WTC11 (cell line): ENCODE results near the gene DEDD2. TPM values are rescaled to one million over a fixed set of nuclear protein-coding genes. Genes with fewer than 3 reads are reported as not detected.
A peak's percentile ranks its signal among the peaks of the same experiment; 100 is the strongest.

Experiments used
- ATAC-seq: fragments of 200-7000 bp; cut with Tn5 transposase; 2 replicates; pipeline ENCODE4 v1.10.0; 2021; ENCODE audit warnings: mild to moderate bottlenecking, moderate library complexity
- CTCF ChIA-PET: fragments of 300-600 bp; sonication (Branson Sonifier 250); formaldehyde crosslinking; loops from one replicate; lab custom pipeline; 2021; ENCODE audit warnings: antibody characterized with exemption; lab: Charles Lee
- POLR2A ChIA-PET: fragments of 350-600 bp; sonication (Branson Sonifier 250); formaldehyde crosslinking; loops from one replicate; lab custom pipeline; 2021; ENCODE audit warnings: antibody characterized with exemption; lab: Charles Lee
- DNase-seq: peaks from one replicate; pipeline ENCODE4 v3.0.0; 2021; ENCODE audit warnings: low spot score
- H3K27ac Mint-ChIP-seq: 2 replicates; pipeline ENCODE4 v1.8.0; 2021; ENCODE audit warnings: mixed read lengths
- H3K27me3 Mint-ChIP-seq: 2 replicates; pipeline ENCODE4 v1.8.0; 2021; ENCODE audit warnings: low read depth, mild to moderate bottlenecking, moderate library complexity, mixed read lengths
- H3K36me3 Mint-ChIP-seq: 2 replicates; pipeline ENCODE4 v1.8.0; 2021; ENCODE audit warnings: mixed read lengths
- H3K4me1 Mint-ChIP-seq: 2 replicates; pipeline ENCODE4 v1.8.0; 2022; ENCODE audit warnings: mixed read lengths
- H3K4me3 Mint-ChIP-seq: 2 replicates; pipeline ENCODE4 v1.8.0; 2021; ENCODE audit warnings: mild to moderate bottlenecking, moderate library complexity, mixed read lengths
- H3K9me3 Mint-ChIP-seq: 2 replicates; pipeline ENCODE4 v1.8.0; 2021; ENCODE audit warnings: mixed read lengths
- CREM ChIP-seq: sonication (generic); formaldehyde crosslinking; IDR thresholded peaks from 2 replicates; pipeline ENCODE4 v1.8.1; 2022; ENCODE audit warnings: mild to moderate bottlenecking, missing genetic modification reagents, moderate library complexity
- E2F1 ChIP-seq: sonication (generic); formaldehyde crosslinking; IDR thresholded peaks from 2 replicates; pipeline ENCODE4 v1.8.0; 2022; ENCODE audit warnings: mild to moderate bottlenecking, missing genetic modification reagents
- E2F5 ChIP-seq: sonication (generic); formaldehyde crosslinking; IDR thresholded peaks from 2 replicates; pipeline ENCODE4 v1.8.1; 2022; ENCODE audit warnings: mild to moderate bottlenecking, moderate library complexity, missing genetic modification reagents
- ESRRA ChIP-seq: sonication (generic); formaldehyde crosslinking; IDR thresholded peaks from 2 replicates; pipeline ENCODE4 v1.8.1; 2022; ENCODE audit warnings: mild to moderate bottlenecking, missing genetic modification reagents, borderline replicate concordance
- FOXK1 ChIP-seq: sonication (generic); formaldehyde crosslinking; IDR thresholded peaks from 2 replicates; pipeline ENCODE4 v1.8.0; 2022; ENCODE audit warnings: mild to moderate bottlenecking, moderate library complexity, missing genetic modification reagents
- GABPB1 ChIP-seq: sonication (generic); formaldehyde crosslinking; IDR thresholded peaks from 2 replicates; pipeline ENCODE4 v1.8.1; 2023; ENCODE audit warnings: mild to moderate bottlenecking, missing genetic modification reagents
- HMGA2 ChIP-seq: fragments of 250-450 bp; sonication (Bioruptor Pico); IDR thresholded peaks from 2 replicates; pipeline ENCODE4 v1.4.0; 2021; ENCODE audit warnings: mild to moderate bottlenecking, moderate library complexity
- JUN ChIP-seq: sonication (generic); formaldehyde crosslinking; IDR thresholded peaks from 2 replicates; pipeline ENCODE4 v1.8.0; 2023; ENCODE audit warnings: mild to moderate bottlenecking, missing genetic modification reagents
- NFATC4 ChIP-seq: fragments of 250-450 bp; sonication (Bioruptor Pico); IDR thresholded peaks from 2 replicates; pipeline ENCODE4 v1.9.0; 2021; ENCODE audit warnings: mild to moderate bottlenecking
- NFYB ChIP-seq: sonication (generic); formaldehyde crosslinking; conservative IDR thresholded peaks from 2 replicates; pipeline ENCODE4 v1.8.0; 2022; ENCODE audit warnings: low read depth, missing genetic modification reagents
- NR2C2 ChIP-seq: sonication (generic); formaldehyde crosslinking; IDR thresholded peaks from 2 replicates; pipeline ENCODE4 v1.8.0; 2022; ENCODE audit warnings: mild to moderate bottlenecking, missing genetic modification reagents
- SP1 ChIP-seq: sonication (generic); formaldehyde crosslinking; conservative IDR thresholded peaks from 2 replicates; pipeline ENCODE4 v1.8.1; 2022; ENCODE audit warnings: missing genetic modification reagents
- TP53 ChIP-seq: sonication (generic); formaldehyde crosslinking; IDR thresholded peaks from 2 replicates; pipeline ENCODE4 v1.8.1; 2023; ENCODE audit warnings: mild to moderate bottlenecking, missing genetic modification reagents
- USF1 ChIP-seq: sonication (generic); formaldehyde crosslinking; IDR thresholded peaks from 2 replicates; pipeline ENCODE4 v1.8.0; 2022; ENCODE audit warnings: mild to moderate bottlenecking, missing genetic modification reagents
- ZNF121 ChIP-seq: sonication (generic); formaldehyde crosslinking; IDR thresholded peaks from 2 replicates; pipeline ENCODE4 v1.8.0; 2023; ENCODE audit warnings: missing genetic modification reagents
- ZNF396 ChIP-seq: fragments of 250-450 bp; sonication (Bioruptor Pico); IDR thresholded peaks from 2 replicates; pipeline ENCODE4 v1.8.0; 2021; ENCODE audit warnings: mild to moderate bottlenecking, moderate library complexity, borderline replicate concordance
- ZNF671 ChIP-seq: fragments of 250-450 bp; sonication (Bioruptor Pico); IDR thresholded peaks from 2 replicates; pipeline ENCODE4 v1.8.0; 2021; ENCODE audit warnings: mild to moderate bottlenecking
- total RNA-seq: library from RNA; stranded (reverse); gene quantifications from 3 replicates; pipeline ENCODE4 v1.2.3, GENCODE V29; 2021
- TF ChIP-seq, protein P1 (sequence below): fragments of 200-600 bp; IDR thresholded peaks from 2 replicates; pipeline ENCODE4 v1.8.0; 2022; ENCODE audit warnings: antibody characterized with exemption
- TF ChIP-seq, protein P2 (sequence below): sonication (generic); formaldehyde crosslinking; IDR thresholded peaks from 2 replicates; pipeline ENCODE4 v1.8.1; 2023; ENCODE audit warnings: mild to moderate bottlenecking, missing genetic modification reagents
- TF ChIP-seq, protein P3 (sequence below): sonication (generic); formaldehyde crosslinking; IDR thresholded peaks from 2 replicates; pipeline ENCODE4 v1.8.1; 2023; ENCODE audit warnings: mild to moderate bottlenecking, missing genetic modification reagents, moderate library complexity

DEDD2 gene
- total RNA-seq, 1 experiment from 2014 or later, result 37.7 TPM

DNA sequence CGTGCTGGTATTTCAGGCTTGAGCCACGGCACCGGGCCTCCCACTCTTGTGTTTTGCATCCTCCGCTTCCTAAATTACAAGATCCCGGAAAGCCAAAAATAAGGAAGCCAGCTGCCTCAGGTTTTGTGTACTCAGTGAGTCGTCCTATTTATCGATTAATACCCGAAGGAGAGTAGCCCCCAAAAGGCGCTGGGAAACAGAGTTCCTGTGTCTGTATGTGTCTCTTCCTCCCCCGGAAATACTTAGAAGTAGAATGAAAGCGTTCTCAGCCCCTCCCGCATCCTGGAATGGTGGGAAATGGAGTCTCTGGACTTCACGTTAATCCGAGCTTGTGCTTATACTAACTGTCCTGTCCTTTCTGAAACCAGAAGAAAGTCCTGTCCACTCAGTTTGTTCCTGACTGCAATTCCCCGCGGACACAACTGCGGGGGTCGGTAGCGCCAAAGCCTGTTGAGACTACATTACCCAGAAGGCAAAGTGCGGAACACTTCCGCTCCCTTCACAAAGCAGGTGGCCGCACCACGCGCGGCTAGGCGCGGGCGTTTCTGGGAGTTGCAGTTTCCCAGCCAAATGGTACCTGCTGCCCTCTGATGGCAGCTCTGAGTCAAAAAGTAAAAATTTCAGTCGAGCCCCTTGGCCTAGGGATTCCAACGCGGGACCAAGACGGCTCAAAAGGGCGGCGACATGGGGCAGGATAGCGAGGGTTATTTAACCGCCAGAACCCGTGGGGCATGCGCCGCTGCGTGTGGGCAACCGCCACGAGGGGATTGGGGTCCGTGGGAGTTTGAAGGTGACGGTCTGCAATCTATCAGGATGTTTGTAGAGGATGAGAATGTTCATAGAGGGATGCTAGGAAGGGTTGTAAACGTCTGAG is 27.1 kb upstream of the DEDD2 start:
- H3K27ac Mint-ChIP-seq, result peak overlapping the region; percentile 97
- ATAC-seq, result peak; percentile 19
- H3K27me3 Mint-ChIP-seq, result no peaks in the 10 kb centered on the region
- ChIA-PET POLR2A (interaction anchor here (3.2 to 3.6 kb wide), 2 partner anchors 11 to 35 kb away, joined by 13 to 28 read pairs; partner anchors contain the start of gene ERF), CTCF (interaction anchor here (0.5 to 7.8 kb wide), 15 partner anchors 9 to 196 kb away, joined by 3 to 239 read pairs (median 5); partner anchors contain the start of gene ERF)
- no peaks in the 10 kb centered on the region for H3K9me3 Mint-ChIP-seq
- peaks cover 9% of the 10 kb centered on the region for H3K36me3 Mint-ChIP-seq
- H3K4me3 Mint-ChIP-seq, result peak overlapping the region; percentile 89
- TF ChIP-seq GABPB1 (CRISPR knock-in tag) (peak; percentile 73; the same call in 1 of the 2 replicates), FOXK1 (CRISPR knock-in tag) (peak; percentile 56; the same call in 1 of the 2 replicates), NFYB (CRISPR knock-in tag) (no peak), ZNF121 (CRISPR knock-in tag) (0 out of 2 replicates have a peak, but pooled peaks have one; percentile 35), E2F1 (CRISPR knock-in tag) (no peak), TP53 (CRISPR knock-in tag) (no peak), CREM (0 out of 2 replicates have a peak, but pooled peaks have one; percentile 26), USF1 (CRISPR knock-in tag) (peak; percentile 89), ZNF396 (CRISPR knock-in tag) (no peak), SP1 (CRISPR knock-in tag) (peak; percentile 68; the same call in 1 of the 2 replicates), HMGA2 (CRISPR knock-in tag) (no peak), NFATC4 (CRISPR knock-in tag) (no peak)
- TF ChIP-seq, protein P1, sequence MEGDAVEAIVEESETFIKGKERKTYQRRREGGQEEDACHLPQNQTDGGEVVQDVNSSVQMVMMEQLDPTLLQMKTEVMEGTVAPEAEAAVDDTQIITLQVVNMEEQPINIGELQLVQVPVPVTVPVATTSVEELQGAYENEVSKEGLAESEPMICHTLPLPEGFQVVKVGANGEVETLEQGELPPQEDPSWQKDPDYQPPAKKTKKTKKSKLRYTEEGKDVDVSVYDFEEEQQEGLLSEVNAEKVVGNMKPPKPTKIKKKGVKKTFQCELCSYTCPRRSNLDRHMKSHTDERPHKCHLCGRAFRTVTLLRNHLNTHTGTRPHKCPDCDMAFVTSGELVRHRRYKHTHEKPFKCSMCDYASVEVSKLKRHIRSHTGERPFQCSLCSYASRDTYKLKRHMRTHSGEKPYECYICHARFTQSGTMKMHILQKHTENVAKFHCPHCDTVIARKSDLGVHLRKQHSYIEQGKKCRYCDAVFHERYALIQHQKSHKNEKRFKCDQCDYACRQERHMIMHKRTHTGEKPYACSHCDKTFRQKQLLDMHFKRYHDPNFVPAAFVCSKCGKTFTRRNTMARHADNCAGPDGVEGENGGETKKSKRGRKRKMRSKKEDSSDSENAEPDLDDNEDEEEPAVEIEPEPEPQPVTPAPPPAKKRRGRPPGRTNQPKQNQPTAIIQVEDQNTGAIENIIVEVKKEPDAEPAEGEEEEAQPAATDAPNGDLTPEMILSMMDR, result no peak
- TF ChIP-seq, protein P2, sequence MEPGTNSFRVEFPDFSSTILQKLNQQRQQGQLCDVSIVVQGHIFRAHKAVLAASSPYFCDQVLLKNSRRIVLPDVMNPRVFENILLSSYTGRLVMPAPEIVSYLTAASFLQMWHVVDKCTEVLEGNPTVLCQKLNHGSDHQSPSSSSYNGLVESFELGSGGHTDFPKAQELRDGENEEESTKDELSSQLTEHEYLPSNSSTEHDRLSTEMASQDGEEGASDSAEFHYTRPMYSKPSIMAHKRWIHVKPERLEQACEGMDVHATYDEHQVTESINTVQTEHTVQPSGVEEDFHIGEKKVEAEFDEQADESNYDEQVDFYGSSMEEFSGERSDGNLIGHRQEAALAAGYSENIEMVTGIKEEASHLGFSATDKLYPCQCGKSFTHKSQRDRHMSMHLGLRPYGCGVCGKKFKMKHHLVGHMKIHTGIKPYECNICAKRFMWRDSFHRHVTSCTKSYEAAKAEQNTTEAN (CRISPR knock-in tag), result no peak
- TF ChIP-seq, protein P3, sequence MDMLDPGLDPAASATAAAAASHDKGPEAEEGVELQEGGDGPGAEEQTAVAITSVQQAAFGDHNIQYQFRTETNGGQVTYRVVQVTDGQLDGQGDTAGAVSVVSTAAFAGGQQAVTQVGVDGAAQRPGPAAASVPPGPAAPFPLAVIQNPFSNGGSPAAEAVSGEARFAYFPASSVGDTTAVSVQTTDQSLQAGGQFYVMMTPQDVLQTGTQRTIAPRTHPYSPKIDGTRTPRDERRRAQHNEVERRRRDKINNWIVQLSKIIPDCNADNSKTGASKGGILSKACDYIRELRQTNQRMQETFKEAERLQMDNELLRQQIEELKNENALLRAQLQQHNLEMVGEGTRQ (CRISPR knock-in tag), result peak; percentile 85
- DNase-seq, result peak; percentile 95
- peaks cover 35% of the 10 kb centered on the region for H3K4me1 Mint-ChIP-seq

- Mint-ChIP-seq H3K27ac (peak within 1 kb of the TSS; percentile 97), H3K4me1 (peaks cover 35% of the 10 kb centered on the region), H3K36me3 (peaks cover 14% of the 10 kb centered on the region), H3K27me3 (no peaks in the 10 kb centered on the region; the same call in 1 of the 2 replicates), H3K9me3 (no peaks in the 10 kb centered on the region), H3K4me3 (peak within 1 kb of the TSS; percentile 90)
- ChIA-PET POLR2A (interaction anchor here (0.6 to 1.7 kb wide), 10 partner anchors 9 to 154 kb away, joined by 3 to 10 read pairs (median 4); partner anchors contain the start of genes CIC, ERF and ZNF526), CTCF (interaction anchor here (0.5 to 7.8 kb wide), 27 partner anchors 9 to 208 kb away, joined by 3 to 239 read pairs (median 5); partner anchors contain the start of genes CIC, ERF, POU2F2 and ZNF526)
- peak; percentile 85 for ATAC-seq
- TF ChIP-seq, protein P3 (CRISPR knock-in tag), result peak; percentile 54
- TF ChIP-seq GABPB1 (CRISPR knock-in tag), result peak; percentile 81
- TF ChIP-seq USF1 (CRISPR knock-in tag), result peak; percentile 43; the same call in 1 of the 2 replicates
- peak; percentile 61; the same call in 1 of the 2 replicates for TF ChIP-seq NR2C2 (CRISPR knock-in tag)
- no peak for TF ChIP-seq ZNF671 (CRISPR knock-in tag)
- TF ChIP-seq SP1 (CRISPR knock-in tag), result peak; percentile 77
- TF ChIP-seq ESRRA (CRISPR knock-in tag), result no peak
- TF ChIP-seq CREM, result peak; percentile 72
- TF ChIP-seq E2F5, result peak; percentile 82
- peak; percentile 48; the same call in 1 of the 2 replicates for TF ChIP-seq FOXK1 (CRISPR knock-in tag)
- TF ChIP-seq JUN (CRISPR knock-in tag), result no peak
- DNase-seq, result peak; percentile 97
These were observed 25.3 kb upstream of the DEDD2 start, which contains the start of gene GSK3A for GRCh38 chr19:42242512-42243409. Gene GSK3A (minus strand): TSS chr19:42242602. CDS start chr19:42242465, 137 bp downstream.
